Testis (tissue), 2 donors: Measurements from ENCODE around the gene TBX5.

Experiments
- CTCF ChIP-seq, 3 experiments: fragments of 450-650 bp in 2 of 3; fragments of 200-600 bp in 1 of 3; sonication (generic) in 1 of 3; IDR thresholded peaks; one replicate each; pipeline ENCODE4 v1.5.1; 2016 to 2019; ENCODE audit warnings: antibody characterized with exemption in 3 of 3, mild to moderate bottlenecking in 2 of 3, moderate library complexity in 1 of 3
- POLR2A ChIP-seq: fragments of 450-650 bp; IDR thresholded peaks from one replicate; pipeline ENCODE4 v1.6.1; 2017; ENCODE audit warnings: antibody characterized with exemption, mild to moderate bottlenecking, moderate library complexity

GRCh38 chr12:114406984-114407841 is 1.3 kb upstream of the TBX5 start:
- TF ChIP-seq CTCF (IDR thresholded peaks at IDR 0.05) (no peak), POLR2A (no peak)
